ENCODE results near the gene UBTD1. TPM values are rescaled to one million over a fixed set of nuclear protein-coding genes. Genes with fewer than 3 reads are reported as not detected.
A peak's percentile ranks its signal among the peaks of the same experiment; 100 is the strongest.
"Not testable (repeated sequence)": the region's sequence is repeated elsewhere in the genome, so short reads cannot be mapped to it uniquely, and the experiment has no call there.

Gene UBTD1
- total RNA-seq, 2 experiments from 2014 or later = 0.99 to 1.3 TPM

DNA sequence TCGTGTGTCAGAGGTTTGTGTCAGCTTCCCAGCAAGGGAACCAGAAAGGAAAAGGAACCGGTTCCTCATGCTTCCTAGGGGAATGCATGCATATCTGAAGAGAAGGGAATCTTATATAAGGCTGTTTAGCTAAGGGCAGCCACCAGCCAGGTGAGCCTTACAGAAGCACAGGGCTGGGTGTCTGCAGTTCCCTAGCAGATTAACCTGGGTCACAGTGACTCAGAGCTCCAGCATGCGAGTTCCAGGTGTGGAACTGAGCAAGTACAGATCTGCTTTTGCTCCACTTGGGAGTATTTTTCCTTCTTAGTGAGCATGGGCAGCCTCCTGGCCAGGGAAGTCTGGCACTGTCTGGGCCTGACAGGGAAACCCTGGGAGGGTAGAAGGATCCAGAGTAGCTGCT, 72.9 kb downstream of the UBTD1 start:
- H3K27ac Mint-ChIP-seq = no peak overlapping the region
- H3K4me3 Mint-ChIP-seq = no peak overlapping the region
- H3K27me3 Mint-ChIP-seq = no peaks in the 10 kb centered on the region
- H3K9me3 Mint-ChIP-seq = no peaks in the 10 kb centered on the region
- H3K4me1 Mint-ChIP-seq = peaks cover 2% of the 10 kb centered on the region
- no peak for DNase-seq
- H3K36me3 Mint-ChIP-seq = no peaks in the 10 kb centered on the region

DNA sequence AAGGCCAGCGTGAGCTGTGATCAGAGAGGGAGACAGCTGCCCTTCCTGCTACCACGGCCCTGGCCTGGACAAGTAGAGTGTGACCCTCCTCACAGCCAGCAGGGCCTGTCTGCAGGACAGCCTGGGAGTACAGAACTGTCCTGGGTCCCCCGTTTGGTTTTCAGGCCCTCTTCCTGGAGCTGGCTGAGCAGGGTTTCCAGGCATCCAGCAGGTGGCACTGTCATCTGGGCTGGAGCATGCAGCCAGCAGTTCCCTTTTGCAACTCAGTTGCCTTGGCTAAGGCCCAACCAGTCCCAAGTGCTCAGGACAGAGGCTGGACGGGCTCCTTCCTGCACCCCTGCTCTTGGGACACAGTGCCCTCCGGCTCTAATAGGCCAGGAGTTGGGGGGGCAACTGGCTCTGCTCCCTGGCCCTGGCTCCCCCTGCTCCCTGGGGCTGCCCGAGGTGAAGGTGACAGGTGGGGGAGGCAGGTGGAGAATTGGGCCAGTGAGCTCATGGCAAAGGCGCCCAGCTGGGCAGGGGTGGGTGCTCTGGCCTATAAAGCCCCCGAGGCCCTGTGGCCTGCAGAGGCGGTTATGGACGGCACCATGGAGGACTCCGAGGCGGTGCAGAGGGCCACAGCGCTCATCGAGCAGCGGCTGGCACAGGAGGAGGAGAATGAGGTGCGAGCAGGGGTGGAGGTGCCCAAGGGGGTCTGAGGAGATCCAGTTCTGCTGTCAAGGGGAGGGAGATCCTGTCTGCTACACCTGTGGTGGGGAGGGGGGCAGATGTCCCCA, 73.7 kb downstream of the UBTD1 start, which contains the start of gene ANKRD2:
Gene ANKRD2 (plus strand): TSS at position 566 of the 776 bp plus-strand sequence. CDS start 10 bp downstream, at position 576.
- DNase-seq = peak; percentile 57
- H3K9me3 Mint-ChIP-seq = no peaks in the 10 kb centered on the region
- no peak within 1 kb of the TSS for H3K27ac Mint-ChIP-seq
- peaks cover 2% of the 10 kb centered on the region for H3K4me1 Mint-ChIP-seq
- no peaks in the 10 kb centered on the region for H3K27me3 Mint-ChIP-seq
- no peak within 1 kb of the TSS for H3K4me3 Mint-ChIP-seq
- H3K36me3 Mint-ChIP-seq = no peaks in the 10 kb centered on the region

DNA sequence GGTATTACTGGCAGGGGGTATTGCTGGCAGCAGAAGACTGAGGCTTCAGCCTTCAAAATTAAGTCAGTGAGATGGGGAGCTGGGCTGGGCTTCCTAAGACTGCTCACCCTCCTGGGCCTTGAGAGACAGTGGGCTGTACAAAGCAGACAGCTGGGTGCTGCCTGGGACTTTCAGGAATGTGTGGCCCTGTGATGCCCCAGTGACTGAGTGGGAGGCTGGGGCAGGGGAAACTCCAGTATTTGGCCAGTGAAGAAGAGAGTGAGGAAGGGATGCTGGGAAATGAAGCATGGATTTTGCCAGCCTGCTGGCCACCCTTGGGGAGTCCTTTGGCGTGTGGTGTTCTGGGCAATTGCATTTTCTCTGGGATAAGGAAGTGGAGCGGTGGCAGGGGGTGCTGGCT, 74.3 kb downstream of the UBTD1 start:
- DNase-seq = no peak
- Mint-ChIP-seq H3K27ac (no peak overlapping the region), H3K27me3 (no peaks in the 10 kb centered on the region), H3K4me1 (peaks cover 2% of the 10 kb centered on the region), H3K4me3 (no peak overlapping the region), H3K9me3 (no peaks in the 10 kb centered on the region), H3K36me3 (no peaks in the 10 kb centered on the region)

DNA sequence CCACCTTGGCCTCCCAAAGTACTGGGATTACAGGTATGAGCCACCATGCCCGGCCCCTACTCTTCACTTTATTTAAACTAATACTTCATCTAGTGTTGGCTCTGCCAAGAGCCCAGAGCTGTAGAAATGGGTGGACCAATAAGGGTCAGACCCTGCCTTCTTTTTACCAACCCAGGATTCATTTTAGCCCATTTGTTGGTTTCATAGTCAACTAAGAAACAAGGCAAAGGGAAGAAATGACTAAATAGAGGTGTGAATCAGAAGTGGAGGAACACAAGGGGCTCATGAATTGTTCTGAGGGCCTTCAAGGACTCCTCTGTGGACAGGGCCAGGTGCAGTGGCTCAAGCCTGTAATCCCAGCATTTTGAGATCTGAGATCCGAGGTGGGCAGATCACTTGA, 74.9 kb downstream of the UBTD1 start:
- DNase-seq = no peak
- Mint-ChIP-seq H3K36me3 (no peaks in the 10 kb centered on the region), H3K27ac (no peak overlapping the region), H3K4me1 (peaks cover 2% of the 10 kb centered on the region), H3K4me3 (no peak overlapping the region), H3K27me3 (peaks cover 3% of the 10 kb centered on the region), H3K9me3 (no peaks in the 10 kb centered on the region)

DNA sequence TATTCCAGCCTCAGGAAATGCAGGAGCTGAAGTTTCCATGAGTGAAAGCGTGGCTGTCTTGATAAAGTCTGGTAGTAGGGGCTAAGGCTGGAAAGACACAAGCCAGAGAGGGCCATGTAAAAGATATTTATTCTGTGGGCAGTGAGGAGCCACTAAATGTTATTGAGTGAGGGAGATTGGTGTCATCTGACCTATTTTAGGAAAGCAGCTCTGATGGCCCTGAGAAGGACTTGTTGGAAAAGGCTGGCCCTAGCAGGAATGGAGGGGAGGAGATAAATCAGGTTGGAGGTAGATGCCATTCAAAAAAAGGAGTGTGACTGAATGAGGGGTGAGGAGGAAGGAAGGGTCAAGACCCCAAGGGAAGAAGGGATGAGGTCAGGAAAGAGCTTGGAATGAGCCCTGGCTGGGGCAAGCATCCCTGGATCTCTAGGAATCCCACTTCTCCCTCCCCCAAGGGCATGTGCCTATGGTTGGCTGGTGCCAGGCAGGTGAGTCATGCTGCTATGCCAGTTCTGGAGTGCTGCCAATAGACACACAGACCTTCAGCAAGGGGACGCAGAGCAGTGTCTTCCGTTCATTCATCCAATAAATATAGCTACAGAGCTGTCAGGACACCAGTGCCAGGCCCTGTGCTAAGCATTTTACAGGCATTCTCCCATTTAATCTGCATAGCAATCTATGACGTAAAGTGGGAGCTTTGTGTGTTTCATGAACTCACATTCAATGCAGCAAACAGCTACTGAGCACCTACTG, 75.8 kb downstream of the UBTD1 start:
- no peaks in the 10 kb centered on the region for H3K36me3 Mint-ChIP-seq
- no peaks in the 10 kb centered on the region for H3K9me3 Mint-ChIP-seq
- no peak overlapping the region for H3K27ac Mint-ChIP-seq
- H3K4me3 Mint-ChIP-seq = no peak overlapping the region
- peaks cover 2% of the 10 kb centered on the region for H3K4me1 Mint-ChIP-seq
- DNase-seq = no peak
- peaks cover 6% of the 10 kb centered on the region for H3K27me3 Mint-ChIP-seq

DNA sequence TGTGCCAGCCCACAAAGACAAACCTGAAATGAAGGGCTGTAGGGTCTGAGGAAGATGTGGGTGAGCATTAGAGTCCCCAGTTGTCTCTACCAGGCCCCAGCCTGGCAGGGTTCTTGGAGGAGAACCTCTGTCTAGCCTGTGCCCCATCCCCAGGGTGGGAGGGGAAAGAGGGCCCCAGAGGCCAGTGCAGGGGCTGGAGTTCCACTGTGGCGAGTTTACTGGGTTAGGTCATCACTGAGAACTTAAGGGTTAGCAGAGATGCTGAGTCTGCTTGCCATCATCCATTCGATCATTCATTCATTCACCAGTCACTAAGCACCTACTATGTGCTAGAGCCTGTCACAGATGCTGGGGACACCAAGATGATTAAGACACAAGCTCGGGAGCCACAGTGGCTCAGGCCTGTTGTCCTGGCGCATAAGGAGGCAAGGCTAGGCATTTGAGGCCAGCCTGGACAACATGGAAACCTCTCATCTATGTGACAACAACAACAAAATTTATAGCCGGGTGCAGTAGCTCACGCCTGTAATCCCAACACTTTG, 76.5 kb downstream of the UBTD1 start:
- H3K9me3 Mint-ChIP-seq = no peaks in the 10 kb centered on the region
- H3K27me3 Mint-ChIP-seq = peaks cover 11% of the 10 kb centered on the region
- peaks cover 2% of the 10 kb centered on the region for H3K4me1 Mint-ChIP-seq
- no peak overlapping the region for H3K4me3 Mint-ChIP-seq
- no peak overlapping the region for H3K27ac Mint-ChIP-seq
- no peaks in the 10 kb centered on the region for H3K36me3 Mint-ChIP-seq
- DNase-seq = no peak

DNA sequence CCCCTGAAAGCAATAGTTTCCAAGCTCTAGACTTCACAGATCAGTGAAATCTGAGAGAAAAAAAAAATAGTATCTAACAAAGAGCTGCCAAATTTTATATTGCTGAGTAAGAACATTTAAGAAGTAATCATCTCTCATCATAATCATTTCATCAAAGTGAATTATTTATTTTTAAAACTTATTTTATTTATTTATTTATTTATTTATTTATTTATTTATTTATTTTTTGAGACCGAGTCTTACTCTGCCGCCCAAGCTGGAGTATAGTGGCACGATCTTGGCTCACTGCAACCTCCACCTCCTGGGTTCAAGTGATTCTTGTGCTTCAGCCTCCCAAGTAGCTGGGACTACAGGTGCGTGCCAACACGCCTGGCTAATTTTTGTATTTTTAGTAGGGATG, 77.8 kb downstream of the UBTD1 start:
- H3K4me1 Mint-ChIP-seq, DNase-seq, H3K27ac Mint-ChIP-seq, H3K9me3 Mint-ChIP-seq, H3K36me3 Mint-ChIP-seq, H3K4me3 Mint-ChIP-seq: not testable (repeated sequence)
- peaks cover 11% of the 10 kb centered on the region for H3K27me3 Mint-ChIP-seq

DNA sequence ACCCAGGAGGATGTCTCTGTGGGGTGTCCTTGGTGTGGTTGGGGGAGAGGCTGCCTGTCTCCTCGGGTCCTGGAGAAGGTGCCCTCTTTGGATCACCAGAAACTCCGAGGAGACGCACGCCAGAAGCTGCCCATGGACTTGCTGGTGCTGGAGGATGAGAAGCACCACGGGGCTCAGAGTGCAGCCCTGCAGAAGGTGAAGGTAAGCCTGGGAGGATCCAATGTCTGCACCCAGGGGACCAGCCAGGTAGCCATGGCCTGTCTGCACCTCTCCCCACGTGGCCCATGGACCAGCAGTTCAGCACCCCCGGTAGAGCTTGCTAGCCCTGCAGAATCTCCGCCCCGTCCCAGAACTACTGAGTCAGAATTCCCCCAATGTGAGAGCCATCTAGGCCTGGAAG, 79.0 kb downstream of the UBTD1 start:
- no peaks in the 10 kb centered on the region for H3K36me3 Mint-ChIP-seq
- no peak for DNase-seq
- peaks cover 11% of the 10 kb centered on the region for H3K27me3 Mint-ChIP-seq
- no peak overlapping the region for H3K4me3 Mint-ChIP-seq
- H3K4me1 Mint-ChIP-seq = peaks cover 2% of the 10 kb centered on the region
- no peaks in the 10 kb centered on the region for H3K9me3 Mint-ChIP-seq
- H3K27ac Mint-ChIP-seq = no peak overlapping the region

DNA sequence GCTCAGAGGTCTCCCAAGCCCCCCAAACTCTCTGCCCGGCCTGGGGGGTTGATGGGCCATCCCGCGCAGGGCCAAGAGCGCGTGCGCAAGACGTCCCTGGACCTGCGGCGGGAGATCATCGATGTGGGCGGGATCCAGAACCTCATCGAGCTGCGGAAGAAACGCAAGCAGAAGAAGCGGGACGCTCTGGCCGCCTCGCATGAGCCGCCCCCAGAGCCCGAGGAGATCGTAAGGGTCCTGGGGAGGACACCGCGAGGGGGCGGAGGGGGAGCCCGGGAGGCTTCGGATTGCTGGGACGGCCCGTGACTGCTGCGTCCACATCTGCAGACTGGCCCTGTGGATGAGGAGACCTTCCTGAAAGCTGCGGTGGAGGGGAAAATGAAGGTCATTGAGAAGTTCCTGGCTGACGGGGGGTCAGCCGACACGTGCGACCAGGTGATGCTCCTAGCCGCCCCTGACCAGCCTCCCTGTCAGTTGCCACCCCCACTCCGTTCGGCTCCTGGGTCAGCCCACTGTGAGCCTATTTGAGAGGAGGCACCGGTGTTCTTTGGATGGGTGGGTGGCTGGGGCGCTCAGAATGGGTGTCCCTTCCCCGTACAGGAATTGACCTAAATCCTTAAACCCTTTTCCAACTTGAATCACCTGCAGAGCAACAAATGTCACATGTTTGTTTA, 79.6 kb downstream of the UBTD1 start:
- H3K4me3 Mint-ChIP-seq = no peak overlapping the region
- peaks cover 11% of the 10 kb centered on the region for H3K27me3 Mint-ChIP-seq
- no peak for DNase-seq
- no peaks in the 10 kb centered on the region for H3K4me1 Mint-ChIP-seq
- no peaks in the 10 kb centered on the region for H3K9me3 Mint-ChIP-seq
- H3K27ac Mint-ChIP-seq = no peak overlapping the region
- no peaks in the 10 kb centered on the region for H3K36me3 Mint-ChIP-seq

DNA sequence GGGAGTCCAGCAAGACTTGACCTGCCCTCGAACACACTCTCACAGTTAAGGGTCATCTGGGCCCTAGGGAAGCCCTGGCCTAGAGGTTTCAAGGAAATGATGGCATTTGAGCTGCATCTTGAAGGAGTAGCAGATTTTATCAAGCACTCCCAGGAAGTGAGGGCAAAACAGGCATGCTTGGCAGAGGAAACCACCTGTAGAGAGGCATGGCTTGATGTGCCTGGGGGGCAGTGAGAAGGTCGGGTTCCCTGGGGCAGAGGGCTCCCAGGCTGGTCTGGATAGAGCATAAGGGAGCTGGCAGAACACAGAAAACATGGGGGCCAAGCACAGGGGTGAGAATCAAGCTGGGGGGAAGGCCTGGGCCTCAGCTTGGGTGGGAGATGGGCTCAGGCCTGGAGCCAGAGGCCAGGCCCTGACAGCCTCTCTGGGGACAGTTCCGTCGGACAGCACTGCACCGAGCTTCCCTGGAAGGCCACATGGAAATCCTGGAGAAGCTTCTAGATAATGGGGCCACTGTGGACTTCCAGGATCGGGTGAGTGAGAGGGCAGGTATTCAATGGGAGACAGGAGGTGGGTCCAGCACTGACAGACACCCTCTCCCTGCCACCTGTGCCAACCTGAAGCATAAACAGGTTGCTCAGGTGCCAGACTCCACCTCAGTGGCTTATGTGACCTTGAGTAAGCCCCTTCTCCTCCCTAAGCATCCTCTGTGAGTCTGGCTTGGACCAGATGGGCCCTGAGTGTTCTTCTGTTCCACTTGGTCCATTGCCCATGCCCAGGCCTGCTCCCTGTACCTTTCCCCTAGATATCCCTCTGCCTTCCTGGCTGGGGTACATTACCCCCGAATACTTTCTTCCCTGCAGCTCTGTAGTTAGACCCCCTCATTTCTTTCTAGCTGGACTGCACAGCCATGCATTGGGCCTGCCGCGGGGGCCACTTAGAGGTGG, 82.0 kb downstream of the UBTD1 start:
- Mint-ChIP-seq H3K4me3 (no peak overlapping the region), H3K36me3 (no peaks in the 10 kb centered on the region), H3K4me1 (no peaks in the 10 kb centered on the region), H3K9me3 (no peaks in the 10 kb centered on the region), H3K27me3 (peaks cover 11% of the 10 kb centered on the region), H3K27ac (no peak overlapping the region)
- no peak for DNase-seq

DNA sequence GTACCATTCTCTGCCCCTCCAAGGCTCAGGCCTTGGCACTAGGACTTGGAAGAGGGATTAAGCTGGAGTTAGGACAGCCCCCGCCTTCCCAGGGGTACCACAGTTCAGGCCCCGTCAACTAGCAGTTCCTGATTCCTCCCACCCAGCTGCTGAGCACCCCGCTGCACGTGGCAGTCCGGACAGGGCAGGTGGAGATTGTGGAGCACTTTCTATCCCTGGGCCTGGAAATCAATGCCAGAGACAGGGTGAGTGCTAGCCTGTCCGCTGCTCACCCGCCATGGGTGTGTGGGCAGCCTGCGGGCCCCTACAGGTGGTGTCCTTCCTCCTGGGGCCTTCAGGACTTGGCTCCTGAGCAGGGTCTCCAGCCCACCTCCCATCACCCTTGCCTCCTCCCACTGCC, 83.4 kb downstream of the UBTD1 start:
- H3K27ac Mint-ChIP-seq = no peak overlapping the region
- H3K9me3 Mint-ChIP-seq = no peaks in the 10 kb centered on the region
- no peak overlapping the region for H3K4me3 Mint-ChIP-seq
- H3K4me1 Mint-ChIP-seq = no peaks in the 10 kb centered on the region
- no peak for DNase-seq
- H3K27me3 Mint-ChIP-seq = peaks cover 11% of the 10 kb centered on the region
- H3K36me3 Mint-ChIP-seq = no peaks in the 10 kb centered on the region

DNA sequence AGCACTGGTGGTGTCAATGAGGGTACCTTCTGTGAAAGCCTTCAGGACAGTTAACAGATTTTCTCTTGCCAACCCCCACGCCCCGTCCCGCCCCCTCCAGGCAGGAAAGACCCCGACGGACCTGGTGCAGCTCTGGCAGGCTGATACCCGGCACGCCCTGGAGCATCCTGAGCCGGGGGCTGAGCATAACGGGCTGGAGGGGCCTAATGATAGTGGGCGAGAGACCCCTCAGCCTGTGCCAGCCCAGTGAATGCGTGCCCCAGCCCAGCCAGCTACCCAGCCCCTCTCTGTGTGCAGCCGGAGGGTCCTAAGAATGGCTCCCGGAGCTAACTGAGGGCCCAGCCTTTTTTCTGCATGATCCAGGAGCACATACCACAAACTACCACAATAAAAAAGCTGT, 84.8 kb downstream of the UBTD1 start:
- H3K27me3 Mint-ChIP-seq = peaks cover 10% of the 10 kb centered on the region
- no peaks in the 10 kb centered on the region for H3K4me1 Mint-ChIP-seq
- no peaks in the 10 kb centered on the region for H3K9me3 Mint-ChIP-seq
- DNase-seq = no peak
- H3K27ac Mint-ChIP-seq = no peak overlapping the region
- no peak overlapping the region for H3K4me3 Mint-ChIP-seq
- no peaks in the 10 kb centered on the region for H3K36me3 Mint-ChIP-seq

DNA sequence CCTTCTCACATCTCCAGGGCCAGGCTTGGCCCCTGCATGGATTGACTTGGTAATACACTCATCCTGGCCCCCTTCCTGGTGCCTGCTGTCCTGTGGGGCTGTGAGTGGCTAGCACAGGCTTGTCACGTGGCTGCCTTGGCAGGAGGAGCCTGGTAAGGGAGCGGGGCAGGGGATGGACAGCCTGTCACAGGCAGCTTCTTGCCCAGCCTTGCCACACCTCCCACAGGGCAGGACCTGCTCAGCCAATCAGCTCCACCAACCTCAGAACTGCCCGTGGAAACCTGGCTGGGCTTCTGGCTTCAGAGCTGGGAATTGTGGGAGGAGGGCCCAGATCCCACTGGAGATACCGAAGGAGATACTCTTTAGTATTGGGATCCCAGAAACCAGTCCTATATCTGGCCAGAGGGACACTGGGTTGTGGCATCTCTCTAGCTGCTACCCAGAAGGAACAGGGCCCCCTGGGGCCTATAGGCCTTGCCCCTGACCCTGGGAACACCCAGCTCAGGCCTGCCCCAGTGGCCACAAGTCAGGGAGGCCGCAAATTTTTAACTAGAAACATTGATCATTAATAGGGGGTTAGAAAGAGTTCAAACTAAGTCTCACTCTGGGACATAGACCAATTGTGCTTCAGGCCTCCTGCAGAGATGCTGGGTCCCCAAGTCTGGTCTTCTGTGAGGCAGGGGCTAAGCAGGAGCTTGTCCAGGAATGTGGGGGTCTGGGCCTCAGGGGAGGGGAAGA, 85.5 kb downstream of the UBTD1 start, which contains the start of gene HOGA1:
Gene HOGA1 (plus strand): TSS at position 330 of the 738 bp plus-strand sequence. CDS start 315 bp downstream, at position 645.
- H3K27me3 Mint-ChIP-seq = peaks cover 5% of the 10 kb centered on the region
- DNase-seq = no peak
- no peak within 1 kb of the TSS for H3K4me3 Mint-ChIP-seq
- no peaks in the 10 kb centered on the region for H3K9me3 Mint-ChIP-seq
- H3K27ac Mint-ChIP-seq = no peak within 1 kb of the TSS
- no peaks in the 10 kb centered on the region for H3K36me3 Mint-ChIP-seq
- H3K4me1 Mint-ChIP-seq = no peaks in the 10 kb centered on the region

Data from activated naive CD8-positive, alpha-beta T cell treated with anti-CD3 and anti-CD28 coated beads for 36 hours (primary cell).